Measurements from ENCODE around the gene FXYD7.

Gene FXYD7

DNA sequence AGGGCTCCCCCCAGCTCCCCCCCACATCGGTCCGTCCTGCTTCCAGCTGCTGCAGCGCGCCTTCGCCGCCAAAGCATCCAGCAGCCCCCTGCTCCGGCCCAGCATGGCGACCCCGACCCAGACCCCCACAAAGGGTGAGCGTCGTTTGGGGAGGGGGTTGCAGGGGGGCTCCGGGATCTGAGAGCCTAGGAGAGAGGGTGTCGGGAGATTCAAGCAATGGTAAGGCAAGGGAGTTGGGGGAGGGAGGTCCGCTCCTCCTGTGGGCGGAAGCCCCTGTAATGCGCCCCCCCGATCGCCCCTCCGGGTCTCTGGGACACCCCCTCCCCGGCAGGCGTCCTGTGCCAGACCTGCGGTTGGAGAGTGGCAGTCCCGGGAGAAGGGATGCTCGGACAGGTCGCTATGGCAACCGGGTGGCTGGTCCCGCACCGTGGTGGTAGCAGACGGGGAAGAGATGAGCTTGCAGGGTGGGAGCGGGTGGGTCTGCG, at the start of gene FXYD7:
TSS of gene FXYD7 (plus strand) at position 25 of the 485 bp plus-strand sequence. CDS start at position 104, 79 bp downstream.
- TF ChIP-seq CTCF (IDR thresholded peaks at IDR 0.05; ENCODE audit: low read depth, low read length, missing control alignments) = no peak
- DNase-seq (ENCODE audit: low read depth) = no peak
- H3K4me3 ChIP-seq (ENCODE audit: low read depth, low read length) = no peak within 1 kb of the TSS

DNA sequence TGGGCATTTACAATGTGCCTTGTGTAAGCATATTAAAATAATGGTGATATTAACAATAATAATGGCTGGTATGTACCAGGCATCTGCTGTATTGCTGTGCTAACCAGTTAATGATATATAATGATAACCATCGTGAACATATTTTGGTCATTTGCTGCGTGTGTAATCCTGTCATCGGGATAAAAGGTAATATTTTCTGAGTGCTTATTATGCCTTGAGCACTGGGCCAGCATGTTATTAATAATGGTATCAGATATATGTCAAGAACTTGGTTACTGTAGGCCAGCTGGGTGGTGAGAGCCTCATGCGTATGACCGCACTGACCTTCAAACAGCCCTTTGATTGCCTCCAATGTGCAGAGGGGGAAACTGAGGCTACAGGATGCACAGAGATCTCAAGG, 49.6 kb upstream of the FXYD7 start:
- DNase-seq (ENCODE audit: low read depth) = no peak
- no peak for TF ChIP-seq CTCF (IDR thresholded peaks at IDR 0.05; ENCODE audit: low read depth, low read length, missing control alignments)
- no peak overlapping the region for H3K4me3 ChIP-seq (ENCODE audit: low read depth, low read length)

- DNase-seq (ENCODE audit: low read depth) = no peak
- TF ChIP-seq CTCF (IDR thresholded peaks at IDR 0.05; ENCODE audit: low read depth, low read length, missing control alignments) = no peak
- H3K4me3 ChIP-seq (ENCODE audit: low read depth, low read length) = no peak overlapping the region
Observed at GRCh38 chr19:35093941-35094647, 49.0 kb upstream of the FXYD7 start.

DNA sequence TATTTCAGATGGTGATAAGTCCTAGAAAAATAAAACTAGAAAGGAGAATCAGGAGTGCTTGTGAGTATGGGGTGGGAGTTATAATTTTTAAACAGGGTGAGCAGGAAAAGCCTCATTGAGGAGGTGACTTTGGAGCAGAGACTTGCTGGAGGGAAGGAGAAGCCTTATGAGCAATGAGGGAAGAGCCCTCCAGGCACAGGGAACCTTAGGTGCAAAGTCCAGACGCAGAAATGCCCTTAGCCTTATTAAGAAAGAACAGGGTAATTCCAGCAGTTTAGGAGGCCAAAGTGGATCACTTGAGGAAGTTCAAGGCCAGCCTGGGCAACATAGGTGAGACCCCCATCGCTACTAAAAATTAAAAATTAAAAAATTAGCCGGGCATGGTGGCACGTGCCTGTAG, 48.4 kb upstream of the FXYD7 start:
- no peak for DNase-seq (ENCODE audit: low read depth)
- H3K4me3 ChIP-seq (ENCODE audit: low read depth, low read length) = no peak overlapping the region
- TF ChIP-seq CTCF (IDR thresholded peaks at IDR 0.05; ENCODE audit: low read depth, low read length, missing control alignments) = no peak

- no peak for TF ChIP-seq CTCF (IDR thresholded peaks at IDR 0.05; ENCODE audit: low read depth, low read length, missing control alignments)
- DNase-seq (ENCODE audit: low read depth) = no peak
- H3K4me3 ChIP-seq (ENCODE audit: low read depth, low read length) = no peak overlapping the region
Observed at GRCh38 chr19:35095667-35096368, 47.2 kb upstream of the FXYD7 start.

- TF ChIP-seq CTCF (IDR thresholded peaks at IDR 0.05; ENCODE audit: low read depth, low read length, missing control alignments) = no peak
- H3K4me3 ChIP-seq (ENCODE audit: low read depth, low read length) = no peak overlapping the region
- no peak for DNase-seq (ENCODE audit: low read depth)
Observed at GRCh38 chr19:35098413-35099049, 44.5 kb upstream of the FXYD7 start.

Data from GM12864 (cell line).